A673 (cell line): Measurements from ENCODE around the gene SLC35E2B.
"Not testable (repeated sequence)": the region's sequence is repeated elsewhere in the genome, so short reads cannot be mapped to it uniquely, and the experiment has no call there.

Source experiments
- EZH2 ChIP-seq: fragments of 200-600 bp; sonication (generic); IDR thresholded peaks from 2 replicates; pipeline ENCODE4 v1.6.1; 2017; ENCODE audit warnings: borderline replicate concordance, low read depth, mild to moderate bottlenecking, mixed read lengths, antibody characterized with exemption, low read length; ENCODE audit not compliant: poor library complexity, severe bottlenecking
- TF ChIP-seq, protein P1 (sequence below): fragments of 300-800, 200-600 bp; sonication (generic); conservative IDR thresholded peaks from 2 replicates; pipeline ENCODE4 v1.5.1; 2017; ENCODE audit warnings: low read depth, mild to moderate bottlenecking, antibody characterized with exemption, low read length, moderate library complexity, mixed read lengths

DNA sequence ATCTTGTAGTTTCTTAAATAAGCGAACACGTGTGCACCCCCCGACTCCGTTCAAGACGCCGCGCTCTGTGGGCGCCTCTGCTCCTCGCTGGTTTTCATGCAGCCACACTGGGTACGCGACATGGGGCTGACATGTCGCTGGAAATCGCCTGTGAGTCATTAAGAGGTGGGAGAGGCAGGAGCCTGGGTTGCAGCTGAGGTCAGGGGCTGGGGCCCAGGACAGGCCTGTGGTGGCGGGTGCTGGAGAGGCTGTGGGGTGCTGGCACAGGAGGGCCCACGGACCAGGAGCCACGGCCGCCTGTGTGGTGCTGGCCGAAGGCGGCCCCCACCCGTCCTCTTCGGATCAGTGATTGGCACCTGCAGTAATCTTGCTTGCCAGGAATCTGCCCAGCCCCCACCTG, 17.8 kb downstream of the SLC35E2B start:
- TF ChIP-seq, protein P1, sequence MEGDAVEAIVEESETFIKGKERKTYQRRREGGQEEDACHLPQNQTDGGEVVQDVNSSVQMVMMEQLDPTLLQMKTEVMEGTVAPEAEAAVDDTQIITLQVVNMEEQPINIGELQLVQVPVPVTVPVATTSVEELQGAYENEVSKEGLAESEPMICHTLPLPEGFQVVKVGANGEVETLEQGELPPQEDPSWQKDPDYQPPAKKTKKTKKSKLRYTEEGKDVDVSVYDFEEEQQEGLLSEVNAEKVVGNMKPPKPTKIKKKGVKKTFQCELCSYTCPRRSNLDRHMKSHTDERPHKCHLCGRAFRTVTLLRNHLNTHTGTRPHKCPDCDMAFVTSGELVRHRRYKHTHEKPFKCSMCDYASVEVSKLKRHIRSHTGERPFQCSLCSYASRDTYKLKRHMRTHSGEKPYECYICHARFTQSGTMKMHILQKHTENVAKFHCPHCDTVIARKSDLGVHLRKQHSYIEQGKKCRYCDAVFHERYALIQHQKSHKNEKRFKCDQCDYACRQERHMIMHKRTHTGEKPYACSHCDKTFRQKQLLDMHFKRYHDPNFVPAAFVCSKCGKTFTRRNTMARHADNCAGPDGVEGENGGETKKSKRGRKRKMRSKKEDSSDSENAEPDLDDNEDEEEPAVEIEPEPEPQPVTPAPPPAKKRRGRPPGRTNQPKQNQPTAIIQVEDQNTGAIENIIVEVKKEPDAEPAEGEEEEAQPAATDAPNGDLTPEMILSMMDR: not testable (repeated sequence)
- not testable (repeated sequence) for TF ChIP-seq EZH2
